Panc1 (cell line): Measurements from ENCODE around the gene NACAD. TPM values are rescaled to one million over a fixed set of nuclear protein-coding genes. Genes with fewer than 3 reads are reported as not detected.
A peak's percentile ranks its signal among the peaks of the same experiment; 100 is the strongest.

Experiments
- ATAC-seq: fragments of 200-7000 bp; cut with Tn5 transposase; 2 replicates; pipeline ENCODE4 v1.9.1; 2020; ENCODE audit warnings: mild to moderate bottlenecking, moderate library complexity
- BruUV-seq: library from RNA; stranded (reverse); fragments of 400-500 nt; replicated peaks from 2 replicates; lab custom pipeline; 2021; lab: Mats Ljungman, UMichigan
- CTCF ChIA-PET: fragments of 300-600 bp; sonication (Branson Sonifier 250); formaldehyde crosslinking; loops from one replicate; lab custom pipeline; 2022; ENCODE audit warnings: antibody characterized with exemption; lab: Charles Lee
- POLR2A ChIA-PET: fragments of 300-600 bp; sonication (Branson Sonifier 250); formaldehyde crosslinking; loops from one replicate; lab custom pipeline; 2022; ENCODE audit warnings: antibody characterized with exemption; lab: Charles Lee
- DNase-seq: peaks from one replicate; pipeline ENCODE4 v3.0.0-alpha.2; 2010; ENCODE audit warnings: low read depth, low spot score
- H3K27ac ChIP-seq: 2 replicates; pipeline ENCODE4 v1.5.1; 2011; ENCODE audit warnings: mild to moderate bottlenecking, low read length, inconsistent platforms
- H3K27me3 ChIP-seq: fragments of 200-500 bp; sonication (Bioruptor generic); 2 replicates; pipeline ENCODE4 v1.6.0; 2014; ENCODE audit warnings: low read length, inconsistent platforms; ENCODE audit not compliant: control insufficient read depth, insufficient read depth
- H3K36me3 ChIP-seq: fragments of 200-500 bp; sonication (Bioruptor generic); 2 replicates; pipeline ENCODE4 v1.5.1; 2014; ENCODE audit warnings: inconsistent platforms, mild to moderate bottlenecking, low read length, moderate library complexity; ENCODE audit not compliant: control insufficient read depth, insufficient read depth
- H3K4me1 ChIP-seq: 2 replicates; pipeline ENCODE4 v1.5.1; 2011; ENCODE audit warnings: inconsistent platforms, mild to moderate bottlenecking, low read length, moderate library complexity; ENCODE audit not compliant: control insufficient read depth, insufficient read depth
- H3K4me3 ChIP-seq, 2 experiments: 2 replicates each; pipeline ENCODE4 v1.5.1; 2011 to 2012; ENCODE audit warnings: low read depth in 2 of 2, low read length in 2 of 2, mild to moderate bottlenecking in 2 of 2, inconsistent platforms in 1 of 2, moderate library complexity in 1 of 2
- H3K9me3 ChIP-seq: fragments of 200-500 bp; sonication (Bioruptor generic); 2 replicates; pipeline ENCODE4 v1.5.1; 2014; ENCODE audit warnings: low read depth, mild to moderate bottlenecking, inconsistent platforms, low read length, moderate library complexity; ENCODE audit not compliant: control insufficient read depth, insufficient read depth
- CTCF ChIP-seq: fragments of 450-650 bp; IDR thresholded peaks from 2 replicates; pipeline ENCODE4 v1.5.1; 2017; ENCODE audit warnings: mild to moderate bottlenecking
- POLR2AphosphoS5 ChIP-seq: IDR thresholded peaks from 2 replicates; pipeline ENCODE4 v1.6.1; 2012; ENCODE audit warnings: mild to moderate bottlenecking, low read depth, low read length, moderate library complexity
- REST ChIP-seq, 2 experiments: IDR thresholded peaks; 2 replicates each; pipeline ENCODE4 v1.6.1; 2011 to 2012; ENCODE audit warnings: low read depth in 2 of 2, control low read depth in 1 of 2, low read length in 1 of 2, mild to moderate bottlenecking in 1 of 2, moderate library complexity in 1 of 2; ENCODE audit not compliant: insufficient read depth in 1 of 2
- SIN3A ChIP-seq: IDR thresholded peaks from 2 replicates; pipeline ENCODE4 v1.6.1; 2012; ENCODE audit warnings: low read depth, mild to moderate bottlenecking, low read length, moderate library complexity, borderline replicate concordance; ENCODE audit not compliant: insufficient read depth
- TCF7L2 ChIP-seq: IDR thresholded peaks from 2 replicates; pipeline ENCODE4 v1.6.1; 2011; ENCODE audit warnings: mild to moderate bottlenecking, low read depth, low read length, inconsistent platforms
- in situ Hi-C: cut with HindIII; loops from 2 replicates; pipeline ENCODE4 v1.10.0; 2016; ENCODE audit warnings: low sequenced_read_pairs, low pct_unique_long_range_greater_than_20kb
- intact Hi-C: fragments of 100-400 bp; cut with micrococcal nuclease; formaldehyde crosslinking; loops from one replicate; pipeline ENCODE4 v1.10.0; 2022; ENCODE audit not compliant: unreplicated experiment
- total RNA-seq: library from RNA; stranded (reverse); gene quantifications from one replicate; pipeline ENCODE4 v1.2.1, GENCODE V29; 2021; ENCODE audit not compliant: unreplicated experiment

NACAD gene
- total RNA-seq, 1 experiment from 2014 or later = 5.3 TPM

GRCh38 chr7:45082831-45083331 lies 5.9 kb downstream of the NACAD start:
- H3K4me3 ChIP-seq = no peak overlapping the region
- no peaks in the 10 kb centered on the region for H3K36me3 ChIP-seq
- BruUV-seq = no TSS peak
- no peaks in the 10 kb centered on the region for H3K9me3 ChIP-seq
- ATAC-seq (peak; percentile 1; the same call in 1 of the 2 replicates), DNase-seq (no peak)
- ChIA-PET CTCF (no interaction called here), POLR2A (no interaction called here)
- in situ Hi-C loops = no loop called here
- H3K27ac ChIP-seq = no peak overlapping the region
- H3K4me1 ChIP-seq = no peaks in the 10 kb centered on the region
- intact Hi-C loops = no loop called here
- TF ChIP-seq REST (IDR thresholded peaks at IDR 0.05; ENCODE audit: insufficient read depth in 1 of 2, low read depth in 2 of 2, low read length in 1 of 2) = no peak
- TF ChIP-seq SIN3A = no peak
- TF ChIP-seq POLR2AphosphoS5 = no peak
- no peak for TF ChIP-seq CTCF
- TF ChIP-seq TCF7L2 = no peak
- no peaks in the 10 kb centered on the region for H3K27me3 ChIP-seq

GRCh38 chr7:45082031-45082830 lies 6.5 kb downstream of the NACAD start:
- CTCF ChIA-PET = no interaction called here
- TF ChIP-seq REST (IDR thresholded peaks at IDR 0.05; ENCODE audit: insufficient read depth in 1 of 2, low read depth in 2 of 2, low read length in 1 of 2) (no peak), SIN3A (no peak), TCF7L2 (no peak), POLR2AphosphoS5 (no peak), CTCF (no peak)
- peak; percentile 27 for ATAC-seq
- H3K27ac ChIP-seq = no peak overlapping the region
- no peaks in the 10 kb centered on the region for H3K9me3 ChIP-seq
- in situ Hi-C loops = no loop called here
- DNase-seq = no peak
- no TSS peak for BruUV-seq
- POLR2A ChIA-PET = no interaction called here
- H3K4me3 ChIP-seq = no peak overlapping the region
- no peaks in the 10 kb centered on the region for H3K36me3 ChIP-seq
- H3K27me3 ChIP-seq = no peaks in the 10 kb centered on the region
- intact Hi-C loops = no loop called here
- H3K4me1 ChIP-seq = no peaks in the 10 kb centered on the region
